GM19455 (cell line): Measurements from ENCODE around the gene ESRRB.
"Not testable (repeated sequence)": the region's sequence is repeated elsewhere in the genome, so short reads cannot be mapped to it uniquely, and the experiment has no call there.

Experiments
- ATAC-seq: cut with Tn5 transposase; IDR thresholded peaks from one replicate; pipeline ENCODE4 v1.9.1; 2021; ENCODE audit not compliant: unreplicated experiment

ESRRB gene

GRCh38 chr14:76536636-76537035, 160.7 kb downstream of the ESRRB start:
- not testable (repeated sequence) for ATAC-seq

GRCh38 chr14:76537906-76538647, 162.1 kb downstream of the ESRRB start:
- ATAC-seq, result no peak

- ATAC-seq, result no peak
Measured at GRCh38 chr14:76538648-76539008, 162.7 kb downstream of the ESRRB start.

- no peak for ATAC-seq
Measured at GRCh38 chr14:76539130-76539529, 163.2 kb downstream of the ESRRB start.

- ATAC-seq, result no peak
Measured at GRCh38 chr14:76541594-76542219, 165.8 kb downstream of the ESRRB start.

- no peak for ATAC-seq
Measured at GRCh38 chr14:76546426-76547221, 170.7 kb downstream of the ESRRB start.

- ATAC-seq, result no peak
Measured at GRCh38 chr14:76547831-76548230, 171.9 kb downstream of the ESRRB start.

- no peak for ATAC-seq
Measured at GRCh38 chr14:76550534-76550933, 174.6 kb downstream of the ESRRB start.

- no peak for ATAC-seq
Measured at GRCh38 chr14:76551116-76551515, 175.2 kb downstream of the ESRRB start.
